HepG2 (cell line): ENCODE results near the gene GRIN3B. TPM values are rescaled to one million over a fixed set of nuclear protein-coding genes. Genes with fewer than 3 reads are reported as not detected.

Source experiments
- CEBPB ChIP-seq: IDR thresholded peaks from 2 replicates; pipeline ENCODE4 v1.6.1; 2011; ENCODE audit warnings: low read depth, low read length, improper control_type of control experiment, borderline replicate concordance
- ESRRA ChIP-seq: sonication (generic); formaldehyde crosslinking; IDR thresholded peaks from 2 replicates; pipeline ENCODE4 v1.5.1; 2020; ENCODE audit warnings: mild to moderate bottlenecking, low read depth, missing genetic modification reagents
- MYC ChIP-seq: sonication (generic); formaldehyde crosslinking; IDR thresholded peaks from 2 replicates; pipeline ENCODE4 v1.9.0; 2021; ENCODE audit warnings: missing genetic modification reagents, borderline replicate concordance
- SMARCC2 ChIP-seq: fragments of 450-650 bp; IDR thresholded peaks from 2 replicates; pipeline ENCODE4 v1.6.1; 2017; ENCODE audit warnings: antibody characterized with exemption, mild to moderate bottlenecking
- U2AF2 ChIP-seq: fragments of 200-400 bp; formaldehyde crosslinking; IDR thresholded peaks from 2 replicates; pipeline ENCODE4 v1.6.1; 2017; ENCODE audit warnings: low read depth, mild to moderate bottlenecking, low read length
- ZBED4 ChIP-seq: sonication (generic); formaldehyde crosslinking; IDR thresholded peaks from 2 replicates; pipeline ENCODE4 v1.4.0; 2020; ENCODE audit warnings: missing genetic modification reagents, borderline replicate concordance
- ZNF142 ChIP-seq: sonication (generic); formaldehyde crosslinking; IDR thresholded peaks from 2 replicates; pipeline ENCODE4 v1.4.0; 2020; ENCODE audit warnings: missing genetic modification reagents
- ZNF337 ChIP-seq: sonication (generic); formaldehyde crosslinking; IDR thresholded peaks from 2 replicates; pipeline ENCODE4 v1.5.1; 2020; ENCODE audit warnings: missing genetic modification reagents, low read depth, mild to moderate bottlenecking, borderline replicate concordance
- polyA plus RNA-seq, 8 experiments: library from polyadenylated mRNA; depleted of rRNA in 3 of 8; stranded (reverse) in 7 of 8; unstranded in 1 of 8; fragments of >200 nt; fragmentation: Illumina TruSeq in 4 of 8; extraction: Trizol in 4 of 8; gene quantifications; 2 replicates each; pipeline versions ENCODE4 v1.2.1 to v1.2.3, GENCODE V29; 2011 to 2016; ENCODE audit warnings: low read depth in 4 of 8, missing spikeins in 1 of 8, mixed read lengths in 1 of 8; ENCODE audit not compliant: insufficient read depth in 1 of 8
- total RNA-seq, 5 experiments: library from RNA; depleted of rRNA; stranded (reverse); fragments of >200 nt; fragmentation: Illumina TruSeq; extraction: Trizol; gene quantifications; 2 replicates each; pipeline ENCODE4 v1.2.3, GENCODE V29; 2016; ENCODE audit warnings: low read depth in 1 of 5
- TF ChIP-seq, protein P1 (sequence below): sonication (generic); formaldehyde crosslinking; IDR thresholded peaks from 2 replicates; pipeline ENCODE4 v1.5.1; 2020; ENCODE audit warnings: missing genetic modification reagents, mild to moderate bottlenecking, borderline replicate concordance
- TF ChIP-seq, protein P2 (sequence below): sonication (generic); formaldehyde crosslinking; conservative IDR thresholded peaks from 2 replicates; pipeline ENCODE4 v1.4.0; 2020; ENCODE audit warnings: missing genetic modification reagents
- TF ChIP-seq, protein P3 (sequence below): sonication (generic); formaldehyde crosslinking; IDR thresholded peaks from 2 replicates; pipeline ENCODE4 v1.4.0; 2020; ENCODE audit warnings: missing genetic modification reagents, borderline replicate concordance

The GRIN3B gene
- total and polyA plus RNA-seq, 2 of the 13 experiments (the other 11 are each of a cell fraction or from before 2014, with no cell fraction given), result 0.07 to 0.20 TPM

- TF ChIP-seq ZBED4 (CRISPR knock-in tag), result no peak
- no peak for TF ChIP-seq ESRRA (CRISPR knock-in tag)
- 0 out of 2 replicates have a peak, but pooled peaks have one; percentile 35 for TF ChIP-seq ZNF142 (CRISPR knock-in tag)
- TF ChIP-seq, protein P1, sequence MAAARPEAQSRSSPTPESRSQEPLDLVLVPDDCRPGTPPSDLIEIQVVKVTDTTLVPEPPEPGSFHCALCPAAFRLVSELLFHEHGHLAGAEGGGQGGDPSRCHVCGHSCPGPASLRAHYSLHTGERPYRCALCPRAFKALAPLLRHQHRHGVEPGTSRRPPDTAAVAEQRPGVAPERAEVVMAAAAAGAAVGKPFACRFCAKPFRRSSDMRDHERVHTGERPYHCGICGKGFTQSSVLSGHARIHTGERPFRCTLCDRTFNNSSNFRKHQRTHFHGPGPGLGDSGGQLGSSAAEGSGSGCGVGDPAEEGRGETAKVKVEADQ (CRISPR knock-in tag), result no peak
- TF ChIP-seq ZNF337, result no peak
- no peak for TF ChIP-seq U2AF2
- no peak for TF ChIP-seq CEBPB
- TF ChIP-seq, protein P2, sequence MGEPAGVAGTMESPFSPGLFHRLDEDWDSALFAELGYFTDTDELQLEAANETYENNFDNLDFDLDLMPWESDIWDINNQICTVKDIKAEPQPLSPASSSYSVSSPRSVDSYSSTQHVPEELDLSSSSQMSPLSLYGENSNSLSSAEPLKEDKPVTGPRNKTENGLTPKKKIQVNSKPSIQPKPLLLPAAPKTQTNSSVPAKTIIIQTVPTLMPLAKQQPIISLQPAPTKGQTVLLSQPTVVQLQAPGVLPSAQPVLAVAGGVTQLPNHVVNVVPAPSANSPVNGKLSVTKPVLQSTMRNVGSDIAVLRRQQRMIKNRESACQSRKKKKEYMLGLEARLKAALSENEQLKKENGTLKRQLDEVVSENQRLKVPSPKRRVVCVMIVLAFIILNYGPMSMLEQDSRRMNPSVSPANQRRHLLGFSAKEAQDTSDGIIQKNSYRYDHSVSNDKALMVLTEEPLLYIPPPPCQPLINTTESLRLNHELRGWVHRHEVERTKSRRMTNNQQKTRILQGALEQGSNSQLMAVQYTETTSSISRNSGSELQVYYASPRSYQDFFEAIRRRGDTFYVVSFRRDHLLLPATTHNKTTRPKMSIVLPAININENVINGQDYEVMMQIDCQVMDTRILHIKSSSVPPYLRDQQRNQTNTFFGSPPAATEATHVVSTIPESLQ (CRISPR knock-in tag), result no peak
- TF ChIP-seq MYC, result peak; percentile 56; the same call in 1 of the 2 replicates
- TF ChIP-seq, protein P3, sequence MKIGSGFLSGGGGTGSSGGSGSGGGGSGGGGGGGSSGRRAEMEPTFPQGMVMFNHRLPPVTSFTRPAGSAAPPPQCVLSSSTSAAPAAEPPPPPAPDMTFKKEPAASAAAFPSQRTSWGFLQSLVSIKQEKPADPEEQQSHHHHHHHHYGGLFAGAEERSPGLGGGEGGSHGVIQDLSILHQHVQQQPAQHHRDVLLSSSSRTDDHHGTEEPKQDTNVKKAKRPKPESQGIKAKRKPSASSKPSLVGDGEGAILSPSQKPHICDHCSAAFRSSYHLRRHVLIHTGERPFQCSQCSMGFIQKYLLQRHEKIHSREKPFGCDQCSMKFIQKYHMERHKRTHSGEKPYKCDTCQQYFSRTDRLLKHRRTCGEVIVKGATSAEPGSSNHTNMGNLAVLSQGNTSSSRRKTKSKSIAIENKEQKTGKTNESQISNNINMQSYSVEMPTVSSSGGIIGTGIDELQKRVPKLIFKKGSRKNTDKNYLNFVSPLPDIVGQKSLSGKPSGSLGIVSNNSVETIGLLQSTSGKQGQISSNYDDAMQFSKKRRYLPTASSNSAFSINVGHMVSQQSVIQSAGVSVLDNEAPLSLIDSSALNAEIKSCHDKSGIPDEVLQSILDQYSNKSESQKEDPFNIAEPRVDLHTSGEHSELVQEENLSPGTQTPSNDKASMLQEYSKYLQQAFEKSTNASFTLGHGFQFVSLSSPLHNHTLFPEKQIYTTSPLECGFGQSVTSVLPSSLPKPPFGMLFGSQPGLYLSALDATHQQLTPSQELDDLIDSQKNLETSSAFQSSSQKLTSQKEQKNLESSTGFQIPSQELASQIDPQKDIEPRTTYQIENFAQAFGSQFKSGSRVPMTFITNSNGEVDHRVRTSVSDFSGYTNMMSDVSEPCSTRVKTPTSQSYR (CRISPR knock-in tag), result no peak
- no peak for TF ChIP-seq SMARCC2
Measured at GRCh38 chr19:1025960-1026782, 26.0 kb downstream of the GRIN3B start, which contains the start of gene CNN2 (continued).
